K562 (cell line): ENCODE data around the gene KLF1. TPM values are rescaled to one million over a fixed set of nuclear protein-coding genes. Genes with fewer than 3 reads are reported as not detected.

Source experiments
- ASH1L ChIP-seq: fragments of 450-650 bp; IDR thresholded peaks from 2 replicates; pipeline ENCODE4 v1.6.1; 2018; ENCODE audit warnings: borderline replicate concordance, mild to moderate bottlenecking, low read depth; ENCODE audit not compliant: partially characterized antibody
- BRCA1 ChIP-seq, 2 experiments: fragments of 450-650 bp in 1 of 2; sonication (generic) in 1 of 2; formaldehyde crosslinking in 1 of 2; IDR thresholded peaks; 2 replicates each; pipeline versions ENCODE4 v1.5.0 to v1.6.1; 2017 to 2020; ENCODE audit warnings: mild to moderate bottlenecking in 1 of 2, missing genetic modification reagents in 1 of 2
- CTBP1 ChIP-seq: fragments of 450-650 bp; IDR thresholded peaks from 2 replicates; pipeline ENCODE4 v1.6.1; 2016; ENCODE audit warnings: borderline replicate concordance
- ETS1 ChIP-seq: conservative IDR thresholded peaks from 2 replicates; pipeline ENCODE4 v1.6.1; 2011; ENCODE audit warnings: low read depth, mild to moderate bottlenecking, low read length; ENCODE audit not compliant: control insufficient read depth
- LARP7 ChIP-seq: fragments of 450-650 bp; IDR thresholded peaks from 2 replicates; pipeline ENCODE4 v1.6.1; 2016
- NFE2L1 ChIP-seq: fragments of 450-650 bp; IDR thresholded peaks from 2 replicates; pipeline ENCODE4 v1.6.1; 2016; ENCODE audit warnings: missing genetic modification characterization, low read depth, mild to moderate bottlenecking, missing compliant biosample characterization, moderate library complexity, borderline replicate concordance
- NFXL1 ChIP-seq: fragments of 450-650 bp; formaldehyde crosslinking; IDR thresholded peaks from 2 replicates; pipeline ENCODE4 v1.4.0; 2021; ENCODE audit warnings: mild to moderate bottlenecking
- RBM25 ChIP-seq: fragments of 200-400 bp; formaldehyde crosslinking; IDR thresholded peaks from 2 replicates; pipeline ENCODE4 v1.6.1; 2018; ENCODE audit warnings: low read length, low read depth, moderate library complexity; ENCODE audit not compliant: severe bottlenecking
- SRSF7 ChIP-seq: fragments of 200-400 bp; formaldehyde crosslinking; optimal IDR thresholded peaks from 2 replicates; pipeline ENCODE3; 2017; ENCODE audit warnings: mild to moderate bottlenecking, low read depth, low read length
- THRA ChIP-seq: fragments of 450-650 bp; IDR thresholded peaks from 2 replicates; pipeline ENCODE4 v1.6.1; 2017; ENCODE audit warnings: mild to moderate bottlenecking, moderate library complexity
- ZNF76 ChIP-seq: fragments of 250-450 bp; sonication (Bioruptor Pico); IDR thresholded peaks from 2 replicates; pipeline ENCODE4 v1.4.0; 2020; ENCODE audit warnings: mild to moderate bottlenecking, moderate library complexity, borderline replicate concordance
- polyA plus RNA-seq, 8 experiments: library from polyadenylated mRNA; depleted of rRNA in 4 of 8; stranded (reverse) in 5 of 8; unstranded in 3 of 8; fragments of >200 nt; fragmentation: Nextera tagmentation in 2 of 8; fragmentation: Illumina TruSeq in 1 of 8; extraction: Ambion mirVana in 2 of 8; extraction: Trizol in 1 of 8; gene quantifications; 2 replicates each; pipeline versions ENCODE4 v1.2.1 to v1.2.3, GENCODE V29; 2011 to 2014; ENCODE audit warnings: inconsistent platforms in 1 of 8, missing spikeins in 1 of 8
- total RNA-seq, 7 experiments: library from RNA; depleted of rRNA in 6 of 7; stranded (reverse); fragments of >200 nt in 6 of 7; fragmentation: Illumina TruSeq in 2 of 7; extraction: Trizol in 2 of 7; gene quantifications; 2 replicates each; pipeline versions ENCODE4 v1.2.1 to v1.2.3, GENCODE V29; 2011 to 2021; ENCODE audit warnings: low replicate concordance in 1 of 7
- TF ChIP-seq, protein P1 (sequence below): fragments of 450-650 bp; IDR thresholded peaks from 2 replicates; pipeline ENCODE4 v1.7.1; 2018; ENCODE audit warnings: mild to moderate bottlenecking, low read depth; ENCODE audit not compliant: partially characterized antibody
- TF ChIP-seq, protein P2 (sequence below), 3 experiments: fragments of 200-800 bp in 1 of 3; fragments of 250-450 bp in 1 of 3; fragments of 450-650 bp in 1 of 3; sonication (Bioruptor Pico) in 1 of 3; sonication (Bioruptor generic) in 1 of 3; formaldehyde crosslinking in 1 of 3; IDR thresholded peaks; 2 replicates each; pipeline versions ENCODE4 v1.6.1 to v1.8.0; 2016 to 2022; ENCODE audit warnings: mild to moderate bottlenecking in 2 of 3, missing genetic modification characterization in 2 of 3, missing compliant biosample characterization in 1 of 3, moderate library complexity in 1 of 3
- TF ChIP-seq, protein P3 (sequence below): fragments of 250-450 bp; sonication (Bioruptor Pico); IDR thresholded peaks from 2 replicates; pipeline ENCODE4 v1.8.0; 2021; ENCODE audit warnings: moderate library complexity, mild to moderate bottlenecking, inconsistent platforms

Gene KLF1
- total and polyA plus RNA-seq, 9 of the 15 experiments (the other 6 are each of a cell fraction or from before 2014, with no cell fraction given): 8.4 to 163 (median 47.3) TPM

DNA sequence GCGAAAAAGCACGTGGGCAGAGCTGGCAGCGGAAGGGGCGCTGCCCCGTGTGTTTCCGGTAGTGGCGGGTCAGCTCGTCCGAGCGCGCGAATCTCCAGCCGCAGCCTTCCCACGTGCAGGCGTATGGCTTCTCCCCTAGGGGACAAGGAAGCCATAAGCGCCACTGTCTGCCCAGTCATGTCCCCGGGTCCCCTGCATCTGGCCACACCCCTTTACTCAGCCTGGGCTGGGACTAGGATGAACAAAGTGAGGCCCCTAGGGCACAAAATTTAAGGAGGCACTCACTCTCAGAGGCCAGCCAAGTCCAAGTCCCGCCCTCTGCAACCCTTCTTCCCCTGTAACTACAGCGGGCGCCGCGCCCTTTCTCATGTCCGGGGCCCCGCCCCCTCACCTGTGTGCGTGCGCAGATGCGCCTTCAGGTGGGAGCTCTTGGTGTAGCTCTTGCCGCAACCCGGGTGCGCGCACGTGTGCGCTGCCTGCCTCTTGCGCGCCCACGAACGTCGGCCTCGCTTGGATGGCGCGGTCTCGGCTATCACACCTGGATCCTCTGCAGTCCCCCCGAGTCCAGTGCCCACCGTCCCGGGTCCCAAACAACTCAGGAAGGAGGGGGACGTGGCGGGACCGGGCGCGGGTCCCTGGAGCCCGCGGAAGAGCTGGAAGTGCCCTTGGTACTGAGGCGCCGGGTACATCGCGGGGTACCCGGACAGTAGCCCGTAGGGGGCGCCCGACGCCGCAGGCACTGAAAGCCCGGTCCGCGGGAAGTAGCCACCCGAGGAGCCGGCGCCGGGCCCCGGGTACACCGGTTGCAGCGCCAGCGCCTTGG, 1.9 kb downstream of the KLF1 start (continued):
- TF ChIP-seq THRA (no peak), RBM25 (no peak), ZNF76 (no peak), ASH1L (no peak), LARP7 (no peak), CTBP1 (peak; percentile 99), BRCA1 (IDR thresholded peaks at IDR 0.05) (no peak), BRCA1 (CRISPR knock-in tag; IDR thresholded peaks at IDR 0.05) (no peak), NFE2L1 (tag) (no peak), ETS1 (peak; percentile 68; the same call in 1 of the 2 replicates), NFXL1 (no peak; the same call in 1 of the 2 replicates), SRSF7 (no peak)
- TF ChIP-seq, protein P1, sequence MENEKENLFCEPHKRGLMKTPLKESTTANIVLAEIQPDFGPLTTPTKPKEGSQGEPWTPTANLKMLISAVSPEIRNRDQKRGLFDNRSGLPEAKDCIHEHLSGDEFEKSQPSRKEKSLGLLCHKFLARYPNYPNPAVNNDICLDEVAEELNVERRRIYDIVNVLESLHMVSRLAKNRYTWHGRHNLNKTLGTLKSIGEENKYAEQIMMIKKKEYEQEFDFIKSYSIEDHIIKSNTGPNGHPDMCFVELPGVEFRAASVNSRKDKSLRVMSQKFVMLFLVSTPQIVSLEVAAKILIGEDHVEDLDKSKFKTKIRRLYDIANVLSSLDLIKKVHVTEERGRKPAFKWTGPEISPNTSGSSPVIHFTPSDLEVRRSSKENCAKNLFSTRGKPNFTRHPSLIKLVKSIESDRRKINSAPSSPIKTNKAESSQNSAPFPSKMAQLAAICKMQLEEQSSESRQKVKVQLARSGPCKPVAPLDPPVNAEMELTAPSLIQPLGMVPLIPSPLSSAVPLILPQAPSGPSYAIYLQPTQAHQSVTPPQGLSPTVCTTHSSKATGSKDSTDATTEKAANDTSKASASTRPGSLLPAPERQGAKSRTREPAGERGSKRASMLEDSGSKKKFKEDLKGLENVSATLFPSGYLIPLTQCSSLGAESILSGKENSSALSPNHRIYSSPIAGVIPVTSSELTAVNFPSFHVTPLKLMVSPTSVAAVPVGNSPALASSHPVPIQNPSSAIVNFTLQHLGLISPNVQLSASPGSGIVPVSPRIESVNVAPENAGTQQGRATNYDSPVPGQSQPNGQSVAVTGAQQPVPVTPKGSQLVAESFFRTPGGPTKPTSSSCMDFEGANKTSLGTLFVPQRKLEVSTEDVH: peak; percentile 50
- TF ChIP-seq, protein P2, sequence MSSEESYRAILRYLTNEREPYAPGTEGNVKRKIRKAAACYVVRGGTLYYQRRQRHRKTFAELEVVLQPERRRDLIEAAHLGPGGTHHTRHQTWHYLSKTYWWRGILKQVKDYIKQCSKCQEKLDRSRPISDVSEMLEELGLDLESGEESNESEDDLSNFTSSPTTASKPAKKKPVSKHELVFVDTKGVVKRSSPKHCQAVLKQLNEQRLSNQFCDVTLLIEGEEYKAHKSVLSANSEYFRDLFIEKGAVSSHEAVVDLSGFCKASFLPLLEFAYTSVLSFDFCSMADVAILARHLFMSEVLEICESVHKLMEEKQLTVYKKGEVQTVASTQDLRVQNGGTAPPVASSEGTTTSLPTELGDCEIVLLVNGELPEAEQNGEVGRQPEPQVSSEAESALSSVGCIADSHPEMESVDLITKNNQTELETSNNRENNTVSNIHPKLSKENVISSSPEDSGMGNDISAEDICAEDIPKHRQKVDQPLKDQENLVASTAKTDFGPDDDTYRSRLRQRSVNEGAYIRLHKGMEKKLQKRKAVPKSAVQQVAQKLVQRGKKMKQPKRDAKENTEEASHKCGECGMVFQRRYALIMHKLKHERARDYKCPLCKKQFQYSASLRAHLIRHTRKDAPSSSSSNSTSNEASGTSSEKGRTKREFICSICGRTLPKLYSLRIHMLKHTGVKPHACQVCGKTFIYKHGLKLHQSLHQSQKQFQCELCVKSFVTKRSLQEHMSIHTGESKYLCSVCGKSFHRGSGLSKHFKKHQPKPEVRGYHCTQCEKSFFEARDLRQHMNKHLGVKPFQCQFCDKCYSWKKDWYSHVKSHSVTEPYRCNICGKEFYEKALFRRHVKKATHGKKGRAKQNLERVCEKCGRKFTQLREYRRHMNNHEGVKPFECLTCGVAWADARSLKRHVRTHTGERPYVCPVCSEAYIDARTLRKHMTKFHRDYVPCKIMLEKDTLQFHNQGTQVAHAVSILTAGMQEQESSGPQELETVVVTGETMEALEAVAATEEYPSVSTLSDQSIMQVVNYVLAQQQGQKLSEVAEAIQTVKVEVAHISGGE (CRISPR knock-in tag; IDR thresholded peaks at IDR 0.05): peak in 2 of 3 experiments; percentile 59 to 81; a peak in 3 of 6 replicates
- TF ChIP-seq, protein P3, sequence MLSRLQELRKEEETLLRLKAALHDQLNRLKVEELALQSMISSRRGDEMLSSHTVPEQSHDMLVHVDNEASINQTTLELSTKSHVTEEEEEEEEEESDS (CRISPR knock-in tag): no peak
